SU-DHL-6 (cell line): ENCODE results near the gene IQCH.

ENCODE experiments used
- H2AFZ ChIP-seq: fragments of 200-600 bp; sonication (generic); 2 replicates; pipeline ENCODE4 v1.6.1; 2014; ENCODE audit warnings: low read depth, mild to moderate bottlenecking, moderate library complexity, mixed read lengths, antibody characterized with exemption, low read length; ENCODE audit not compliant: severe bottlenecking
- H3F3A ChIP-seq: fragments of 200-600 bp; shearing (Covaris generic); 2 replicates; pipeline ENCODE4 v1.6.0; 2016; ENCODE audit warnings: antibody characterized with exemption, mild to moderate bottlenecking; ENCODE audit not compliant: insufficient read depth
- H3K27ac ChIP-seq: fragments of 200-600 bp; sonication (generic); 2 replicates; pipeline ENCODE4 v1.5.1; 2016; ENCODE audit warnings: low read depth, mild to moderate bottlenecking, low read length, moderate library complexity, mixed read lengths
- H3K27me3 ChIP-seq: fragments of 200-600 bp; sonication (generic), shearing (Covaris generic); 2 replicates; pipeline ENCODE4 v1.6.0; 2014; ENCODE audit warnings: mild to moderate bottlenecking, low read length
- H3K36me3 ChIP-seq: fragments of 200-600 bp; sonication (generic); 2 replicates; pipeline ENCODE4 v1.6.1; 2014; ENCODE audit warnings: mild to moderate bottlenecking, low read length, mixed read lengths
- H3K4me2 ChIP-seq: fragments of 300-600, 200-600 bp; shearing (Covaris generic), sonication (generic); 2 replicates; pipeline ENCODE4 v1.6.0; 2014; ENCODE audit warnings: low read length, low read depth, mild to moderate bottlenecking; ENCODE audit not compliant: poor library complexity, severe bottlenecking
- H3K4me3 ChIP-seq: fragments of 200-600 bp; sonication (generic); 2 replicates; pipeline ENCODE4 v1.5.1; 2014; ENCODE audit warnings: antibody characterized with exemption, low read length, mild to moderate bottlenecking, mixed read lengths; ENCODE audit not compliant: insufficient read depth, poor library complexity, severe bottlenecking
- H3K79me2 ChIP-seq: fragments of 200-600 bp; sonication (generic); 2 replicates; pipeline ENCODE4 v1.6.1; 2014; ENCODE audit warnings: mild to moderate bottlenecking, low read length, moderate library complexity; ENCODE audit not compliant: insufficient read depth
- H3K9ac ChIP-seq: fragments of 200-600 bp; sonication (generic); 2 replicates; pipeline ENCODE4 v1.7.0; 2014; ENCODE audit warnings: mild to moderate bottlenecking, low read length
- H3K9me2 ChIP-seq: fragments of 200-600 bp; sonication (generic); replicated peaks from 2 replicates; pipeline ENCODE4 v1.6.1; 2014; ENCODE audit warnings: low read length; ENCODE audit not compliant: insufficient read depth
- H3K9me3 ChIP-seq: fragments of 200-600 bp; sonication (generic); 2 replicates; pipeline ENCODE4 v1.6.1; 2014; ENCODE audit warnings: low read length, mixed read lengths; ENCODE audit not compliant: insufficient read depth
- H4K20me1 ChIP-seq: fragments of 200-600 bp; sonication (generic); 2 replicates; pipeline ENCODE4 v1.6.1; 2014; ENCODE audit warnings: low read depth, mild to moderate bottlenecking, antibody characterized with exemption, low read length, moderate library complexity, mixed read lengths
- CTCF ChIP-seq: fragments of 200-600 bp; sonication (generic); IDR thresholded peaks from one replicate; pipeline ENCODE4 v1.5.1; 2017; ENCODE audit warnings: antibody characterized with exemption, mild to moderate bottlenecking, low read length, moderate library complexity; ENCODE audit not compliant: insufficient read depth, poor library complexity, severe bottlenecking
- EZH2phosphoT487 ChIP-seq: fragments of 200-600 bp; sonication (generic), shearing (Covaris generic); conservative IDR thresholded peaks from 2 replicates; pipeline ENCODE4 v1.6.1; 2018; ENCODE audit warnings: mild to moderate bottlenecking, antibody characterized with exemption, low read length, moderate library complexity, mixed read lengths

Gene IQCH

GRCh38 chr15:67240235-67241131 lies 14.1 kb upstream of the IQCH start:
- no peak overlapping the region for H2AFZ ChIP-seq
- peaks cover 59% of the 10 kb centered on the region for H3K79me2 ChIP-seq
- no peak overlapping the region for H3K9ac ChIP-seq
- H4K20me1 ChIP-seq: 0 out of 2 replicates have a peak, but pooled peaks cover 6% of the 10 kb centered on the region
- no peak overlapping the region for H3K27ac ChIP-seq
- H3K9me3 ChIP-seq: no peaks in the 10 kb centered on the region
- 0 out of 2 replicates have a peak, but pooled peaks cover 5% of the 10 kb centered on the region for H3F3A ChIP-seq
- no peaks in the 10 kb centered on the region for H3K9me2 ChIP-seq
- TF ChIP-seq CTCF: peak; percentile 40
- no peak for TF ChIP-seq EZH2phosphoT487
- no peak overlapping the region for H3K4me3 ChIP-seq
- H3K36me3 ChIP-seq: no peaks in the 10 kb centered on the region
- H3K4me2 ChIP-seq: no peak overlapping the region
- H3K27me3 ChIP-seq: no peaks in the 10 kb centered on the region

GRCh38 chr15:67241132-67241855 lies 13.3 kb upstream of the IQCH start:
- Histone ChIP-seq H3K9ac (no peak overlapping the region), H3F3A (0 out of 2 replicates have a peak, but pooled peaks cover 5% of the 10 kb centered on the region), H3K9me2 (no peaks in the 10 kb centered on the region), H3K4me3 (no peak overlapping the region), H3K27ac (no peak overlapping the region), H3K27me3 (no peaks in the 10 kb centered on the region), H3K36me3 (no peaks in the 10 kb centered on the region), H3K79me2 (peaks cover 62% of the 10 kb centered on the region), H3K9me3 (no peaks in the 10 kb centered on the region), H3K4me2 (no peak overlapping the region), H4K20me1 (0 out of 2 replicates have a peak, but pooled peaks cover 6% of the 10 kb centered on the region), H2AFZ (no peak overlapping the region)
- TF ChIP-seq EZH2phosphoT487 (no peak), CTCF (no peak)

GRCh38 chr15:67242708-67243111 lies 11.9 kb upstream of the IQCH start:
- Histone ChIP-seq H3K4me2 (no peak overlapping the region), H3K4me3 (no peak overlapping the region)

More at GRCh38 chr15:67242708-67243111, 11.9 kb upstream of the IQCH start:
- Histone ChIP-seq H3K79me2 (peaks cover 66% of the 10 kb centered on the region), H3F3A (0 out of 2 replicates have a peak, but pooled peaks cover 5% of the 10 kb centered on the region), H3K9ac (no peak overlapping the region), H3K27me3 (no peaks in the 10 kb centered on the region), H4K20me1 (0 out of 2 replicates have a peak, but pooled peaks cover 6% of the 10 kb centered on the region), H3K36me3 (no peaks in the 10 kb centered on the region), H2AFZ (no peak overlapping the region), H3K9me3 (no peaks in the 10 kb centered on the region), H3K9me2 (no peaks in the 10 kb centered on the region), H3K27ac (no peak overlapping the region)
- TF ChIP-seq EZH2phosphoT487: no peak
- no peak for TF ChIP-seq CTCF
